ENCODE results near the gene CCDC159. TPM values are rescaled to one million over a fixed set of nuclear protein-coding genes. Genes with fewer than 3 reads are reported as not detected.

CCDC159 gene
- polyA plus RNA-seq, 1 experiment = 12.1 TPM

DNA sequence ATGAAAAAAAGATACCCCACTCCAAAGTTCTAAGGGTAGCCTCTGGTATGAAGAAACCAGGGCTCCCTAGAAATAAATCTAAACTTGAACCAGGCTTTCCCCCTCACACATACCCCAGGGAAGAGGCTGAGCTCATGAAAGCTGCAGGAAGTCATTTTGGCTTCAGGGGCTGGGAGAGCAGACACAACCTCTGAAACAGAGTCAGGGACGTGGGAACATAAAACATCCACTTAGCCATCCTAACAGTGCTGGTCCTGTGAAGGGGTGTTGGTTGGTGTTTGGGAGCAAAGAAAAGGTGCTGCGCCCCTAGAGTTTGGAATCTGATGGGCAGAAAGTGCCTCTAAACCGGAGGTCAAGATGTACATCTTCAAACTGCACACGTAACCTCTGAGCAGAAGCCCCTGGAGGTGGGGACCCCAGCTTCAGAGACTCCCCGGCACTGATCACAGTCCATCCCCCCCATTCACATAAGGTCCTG lies 22.7 kb upstream of the CCDC159 start:
- POLR2A ChIA-PET = interaction anchor here (0.9 to 1.5 kb wide), 6 partner anchors 14 to 51 kb away, joined by 4 to 12 read pairs (median 6); partner anchors contain the start of genes CCDC159, RAB3D, SWSAP1 and TMEM205
- H3K27ac ChIP-seq (ENCODE audit: low read depth, low read length) = peak overlapping the region; percentile 89
- TF ChIP-seq, protein P1, sequence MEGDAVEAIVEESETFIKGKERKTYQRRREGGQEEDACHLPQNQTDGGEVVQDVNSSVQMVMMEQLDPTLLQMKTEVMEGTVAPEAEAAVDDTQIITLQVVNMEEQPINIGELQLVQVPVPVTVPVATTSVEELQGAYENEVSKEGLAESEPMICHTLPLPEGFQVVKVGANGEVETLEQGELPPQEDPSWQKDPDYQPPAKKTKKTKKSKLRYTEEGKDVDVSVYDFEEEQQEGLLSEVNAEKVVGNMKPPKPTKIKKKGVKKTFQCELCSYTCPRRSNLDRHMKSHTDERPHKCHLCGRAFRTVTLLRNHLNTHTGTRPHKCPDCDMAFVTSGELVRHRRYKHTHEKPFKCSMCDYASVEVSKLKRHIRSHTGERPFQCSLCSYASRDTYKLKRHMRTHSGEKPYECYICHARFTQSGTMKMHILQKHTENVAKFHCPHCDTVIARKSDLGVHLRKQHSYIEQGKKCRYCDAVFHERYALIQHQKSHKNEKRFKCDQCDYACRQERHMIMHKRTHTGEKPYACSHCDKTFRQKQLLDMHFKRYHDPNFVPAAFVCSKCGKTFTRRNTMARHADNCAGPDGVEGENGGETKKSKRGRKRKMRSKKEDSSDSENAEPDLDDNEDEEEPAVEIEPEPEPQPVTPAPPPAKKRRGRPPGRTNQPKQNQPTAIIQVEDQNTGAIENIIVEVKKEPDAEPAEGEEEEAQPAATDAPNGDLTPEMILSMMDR (IDR thresholded peaks at IDR 0.05; ENCODE audit: low read depth, low read length) = no peak
- no peak for DNase-seq (ENCODE audit: low read depth, low spot score)
- no peaks in the 10 kb centered on the region for H3K27me3 ChIP-seq (ENCODE audit: control insufficient read depth, insufficient read depth, low read length)
- peaks cover 3% of the 10 kb centered on the region; the same call in 1 of the 2 replicates for H3K9me3 ChIP-seq (ENCODE audit: control insufficient read depth, insufficient read depth, low read length)
- peak overlapping the region; percentile 20; the same call in 1 of the 2 replicates for H3K4me3 ChIP-seq (ENCODE audit: low read depth, low read length)
- CTCF ChIA-PET = interaction anchor here (0.9 to 1.7 kb wide), 4 partner anchors 8 to 159 kb away, joined by 3 to 4 read pairs (median 4); no protein-coding TSS in a partner anchor

DNA sequence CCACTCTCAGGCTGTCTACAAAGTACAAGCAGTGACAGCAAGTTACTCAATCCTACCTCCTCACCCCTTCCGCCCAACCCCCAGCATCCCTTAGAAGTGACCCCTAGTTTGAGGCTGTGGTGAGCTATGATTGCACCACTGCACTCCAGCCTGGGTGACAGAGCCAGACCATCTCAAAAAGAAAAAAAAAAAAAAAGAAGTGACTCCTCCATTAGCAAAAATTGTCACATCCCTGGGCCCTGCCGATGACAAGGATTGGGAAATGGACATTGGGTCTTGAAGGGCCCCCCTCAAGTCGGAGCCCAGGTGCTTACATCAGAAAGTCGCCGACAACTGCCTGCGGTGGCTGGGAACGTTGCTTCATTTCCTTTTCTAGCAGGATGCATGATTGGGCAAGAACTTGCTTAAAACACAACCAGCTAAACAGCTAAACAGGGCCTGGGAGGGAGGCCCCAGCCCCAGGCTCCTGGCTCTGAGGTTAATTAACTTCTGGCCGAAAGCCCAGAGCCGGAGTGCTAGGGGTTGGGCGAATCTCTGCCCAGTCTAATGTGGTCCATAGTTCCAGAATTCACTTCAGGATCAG lies 22.1 kb upstream of the CCDC159 start:
- H3K4me3 ChIP-seq (ENCODE audit: low read depth, low read length) = peak overlapping the region; percentile 38; the same call in 1 of the 2 replicates
- ChIA-PET POLR2A (interaction anchor here (0.8 to 1.5 kb wide), 7 partner anchors 14 to 51 kb away, joined by 4 to 12 read pairs (median 5); partner anchors contain the start of genes CCDC159, RAB3D, SWSAP1 and TMEM205), CTCF (interaction anchor here (0.7 to 1.1 kb wide), 2 partner anchors 158 kb away, joined by 3 read pairs; no protein-coding TSS in a partner anchor)
- H3K27ac ChIP-seq (ENCODE audit: low read depth, low read length) = peak overlapping the region; percentile 89
- H3K9me3 ChIP-seq (ENCODE audit: control insufficient read depth, insufficient read depth, low read length) = peaks cover 3% of the 10 kb centered on the region; the same call in 1 of the 2 replicates
- TF ChIP-seq, protein P1 (IDR thresholded peaks at IDR 0.05; ENCODE audit: low read depth, low read length) = no peak
- peak; percentile 65 for DNase-seq (ENCODE audit: low read depth, low spot score)
- H3K27me3 ChIP-seq (ENCODE audit: control insufficient read depth, insufficient read depth, low read length) = no peaks in the 10 kb centered on the region

DNA sequence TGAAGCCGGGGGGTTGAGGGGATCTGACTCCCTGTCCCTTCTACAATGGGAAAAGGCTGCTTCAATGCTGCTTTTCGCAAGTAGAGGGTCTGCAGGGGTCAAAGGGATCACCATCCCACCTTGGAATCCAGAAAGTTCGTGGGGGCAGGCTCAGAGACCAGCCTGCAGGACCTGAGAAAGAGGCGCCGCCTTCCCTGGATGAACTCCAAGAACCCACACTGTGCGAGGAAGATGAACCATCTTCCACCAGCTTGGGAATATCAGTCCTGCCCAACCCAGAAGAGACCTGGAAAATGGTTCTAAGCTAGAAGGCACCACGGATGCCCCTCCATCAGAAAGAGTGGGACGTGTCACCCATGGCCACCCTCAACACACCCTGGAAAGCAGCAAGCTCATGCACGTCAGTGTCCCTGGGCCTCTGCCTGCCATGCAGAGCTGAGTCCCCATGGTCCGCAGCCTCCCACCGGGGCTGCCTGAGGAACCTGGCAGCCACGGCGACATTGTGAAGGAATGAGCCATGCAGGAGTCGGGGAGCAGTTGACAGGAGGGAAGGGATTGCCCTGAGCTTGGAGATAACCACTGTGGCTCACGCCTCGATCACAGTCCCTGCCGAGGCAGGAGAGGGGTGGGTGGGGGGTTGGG lies 21.4 kb upstream of the CCDC159 start:
- no peaks in the 10 kb centered on the region for H3K27me3 ChIP-seq (ENCODE audit: control insufficient read depth, insufficient read depth, low read length)
- ChIA-PET POLR2A (interaction anchor here (0.8 to 1.5 kb wide), 5 partner anchors 13 to 50 kb away, joined by 4 to 12 read pairs (median 4); partner anchors contain the start of genes RAB3D and SWSAP1), CTCF (interaction anchor here (0.6 to 1.4 kb wide), 3 partner anchors 56 to 211 kb away, joined by 3 to 6 read pairs (median 5); no protein-coding TSS in a partner anchor)
- no peaks in the 10 kb centered on the region; the same call in 1 of the 2 replicates for H3K9me3 ChIP-seq (ENCODE audit: control insufficient read depth, insufficient read depth, low read length)
- DNase-seq (ENCODE audit: low read depth, low spot score) = no peak
- H3K27ac ChIP-seq (ENCODE audit: low read depth, low read length) = no peak overlapping the region
- TF ChIP-seq, protein P1 (IDR thresholded peaks at IDR 0.05; ENCODE audit: low read depth, low read length) = no peak
- no peak overlapping the region for H3K4me3 ChIP-seq (ENCODE audit: low read depth, low read length)

DNA sequence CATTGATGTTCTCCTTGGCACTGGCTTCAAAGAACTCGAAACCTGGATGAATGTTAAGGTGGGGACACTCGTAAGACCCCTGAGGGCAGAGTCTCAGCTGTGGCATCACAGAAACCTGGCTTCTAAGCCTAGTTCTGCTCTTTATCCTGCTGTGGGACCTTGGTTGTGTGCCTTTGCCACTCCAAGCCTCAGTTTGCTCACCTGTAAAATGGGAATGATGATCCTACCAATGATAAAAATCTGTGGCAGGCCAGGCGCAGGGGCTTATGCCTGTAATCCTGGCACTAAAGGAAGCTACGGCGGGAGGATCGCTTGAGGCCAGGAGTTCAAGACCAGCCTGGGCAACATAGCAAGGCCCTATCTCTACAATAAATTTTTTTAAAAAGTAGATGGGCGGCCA lies 20.8 kb upstream of the CCDC159 start:
- ChIA-PET CTCF (interaction anchor here (0.5 to 1.4 kb wide), 5 partner anchors 56 to 211 kb away, joined by 3 to 6 read pairs (median 5); no protein-coding TSS in a partner anchor), POLR2A (no interaction called here)
- DNase-seq (ENCODE audit: low read depth, low spot score) = no peak
- no peak overlapping the region for H3K4me3 ChIP-seq (ENCODE audit: low read depth, low read length)
- no peak overlapping the region for H3K27ac ChIP-seq (ENCODE audit: low read depth, low read length)
- H3K9me3 ChIP-seq (ENCODE audit: control insufficient read depth, insufficient read depth, low read length) = no peaks in the 10 kb centered on the region
- no peaks in the 10 kb centered on the region for H3K27me3 ChIP-seq (ENCODE audit: control insufficient read depth, insufficient read depth, low read length)
- TF ChIP-seq, protein P1 (IDR thresholded peaks at IDR 0.05; ENCODE audit: low read depth, low read length) = no peak
